GM21723 (cell line): ENCODE measurements around the gene LEPR.

Source experiments
- ATAC-seq: cut with Tn5 transposase; IDR thresholded peaks from one replicate; pipeline ENCODE4 v1.9.1; 2021; ENCODE audit warnings: mild to moderate bottlenecking, moderate library complexity; ENCODE audit not compliant: unreplicated experiment

The LEPR gene

DNA sequence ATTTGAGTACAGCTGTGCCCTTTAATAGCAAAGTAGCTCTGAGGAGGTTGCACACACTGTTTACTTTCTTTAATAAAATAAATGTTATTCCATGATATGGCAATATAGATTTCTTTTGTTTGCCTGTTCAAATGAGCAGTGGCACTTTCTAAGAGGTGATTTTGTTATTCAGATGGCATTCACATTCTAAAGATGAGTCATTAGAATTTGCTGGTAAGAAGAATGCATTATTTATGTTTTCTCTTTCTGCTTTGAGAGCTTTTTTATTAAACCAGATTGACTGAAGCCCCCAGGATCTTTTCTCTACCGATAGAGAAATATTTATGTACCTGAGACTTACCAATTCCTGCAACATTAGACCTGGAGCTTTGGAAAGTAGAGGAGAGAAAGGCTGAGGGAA lies 11.2 kb upstream of the LEPR start:
- ATAC-seq = no peak

DNA sequence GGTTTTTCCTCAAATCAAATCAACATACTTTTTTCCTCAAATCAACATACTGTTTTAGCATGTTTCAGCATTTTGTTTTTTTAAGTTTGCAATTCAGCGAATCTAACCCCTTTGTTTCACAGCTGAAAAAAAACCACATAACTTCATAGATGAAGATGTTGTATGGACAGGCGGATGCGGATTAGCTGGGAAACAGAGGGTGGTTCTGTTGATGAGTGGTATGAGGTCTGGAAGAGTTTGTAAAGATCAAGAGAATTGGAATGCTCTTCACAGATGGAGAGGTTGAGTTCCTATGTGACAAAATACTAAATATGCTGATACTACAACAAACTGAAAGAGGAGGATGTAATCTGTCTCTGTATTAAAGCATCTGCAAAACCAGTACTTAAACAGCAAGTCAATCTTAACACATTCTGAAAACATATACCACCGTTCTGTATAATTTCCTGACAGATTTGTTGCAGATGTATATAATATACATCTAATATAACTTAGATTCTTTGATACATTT lies 10.6 kb upstream of the LEPR start:
- ATAC-seq = no peak

DNA sequence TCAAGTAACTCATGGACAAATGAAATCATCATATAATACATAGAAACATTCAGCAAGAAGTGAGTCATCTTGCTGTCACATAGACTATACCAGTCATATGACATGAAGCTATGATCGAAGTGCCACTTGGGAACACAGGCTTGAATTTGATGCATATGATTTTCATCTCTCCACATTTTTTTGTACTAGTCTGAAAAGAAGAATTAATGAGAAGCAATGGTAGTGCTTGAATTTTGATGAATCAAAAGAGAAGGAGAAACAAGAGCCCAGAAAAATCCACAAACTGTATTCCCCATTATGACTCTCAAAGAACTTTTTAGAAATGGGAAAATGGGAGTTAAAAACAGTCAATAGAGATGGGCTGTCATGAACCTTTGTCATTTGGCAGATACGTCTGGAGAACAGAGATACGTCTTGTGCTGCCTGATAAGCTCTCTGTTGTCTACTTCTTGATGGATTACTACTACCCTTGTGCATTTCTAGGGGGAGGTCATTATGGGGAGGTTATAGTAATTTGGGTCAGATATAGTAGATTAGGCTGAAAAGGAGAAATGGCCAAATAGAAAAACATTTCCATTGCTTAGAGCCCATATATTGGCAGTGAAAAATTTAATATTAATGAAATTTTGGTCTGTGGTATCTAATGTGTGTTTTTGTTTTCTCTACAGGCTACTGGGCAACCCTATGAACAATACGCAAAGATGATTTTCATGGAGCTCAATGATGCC lies 8.0 kb upstream of the LEPR start:
- ATAC-seq = no peak

DNA sequence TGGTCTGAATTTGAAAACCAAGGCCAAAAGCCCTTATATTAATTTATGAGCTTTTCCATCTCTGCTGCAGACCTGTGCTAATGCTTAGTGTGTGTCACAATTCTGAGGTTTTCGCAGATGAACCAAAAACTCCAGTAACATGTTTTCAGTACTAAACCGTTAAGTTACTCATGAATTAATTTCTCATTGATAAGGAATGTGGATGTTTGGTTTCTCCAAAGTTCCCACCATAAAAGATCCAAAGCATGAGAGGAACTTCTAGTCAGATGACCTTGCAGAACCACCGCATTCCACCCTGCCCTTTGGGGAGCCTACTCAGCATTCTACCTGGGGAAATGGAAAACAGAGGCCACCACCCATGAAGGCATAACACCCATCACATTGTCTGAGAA lies 7.5 kb upstream of the LEPR start:
- ATAC-seq = no peak

DNA sequence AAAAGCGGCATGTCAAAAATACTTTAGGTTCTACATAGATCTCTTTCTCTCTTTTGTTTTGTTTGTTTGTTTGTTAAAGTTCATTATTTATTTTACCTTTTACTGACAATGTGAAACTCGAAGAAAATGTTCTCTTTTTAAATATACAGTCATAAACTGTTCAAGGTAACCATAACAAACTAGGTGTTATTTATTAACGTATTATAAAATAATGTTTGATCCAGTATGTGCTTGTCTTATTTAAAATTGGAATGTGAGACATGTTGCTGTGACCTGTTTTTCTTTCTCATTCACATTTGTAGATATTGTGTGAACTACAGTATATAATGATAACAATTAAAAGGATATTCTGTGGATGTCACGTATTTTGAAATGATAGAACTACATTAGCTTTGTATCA lies 5.9 kb upstream of the LEPR start:
- ATAC-seq = no peak

DNA sequence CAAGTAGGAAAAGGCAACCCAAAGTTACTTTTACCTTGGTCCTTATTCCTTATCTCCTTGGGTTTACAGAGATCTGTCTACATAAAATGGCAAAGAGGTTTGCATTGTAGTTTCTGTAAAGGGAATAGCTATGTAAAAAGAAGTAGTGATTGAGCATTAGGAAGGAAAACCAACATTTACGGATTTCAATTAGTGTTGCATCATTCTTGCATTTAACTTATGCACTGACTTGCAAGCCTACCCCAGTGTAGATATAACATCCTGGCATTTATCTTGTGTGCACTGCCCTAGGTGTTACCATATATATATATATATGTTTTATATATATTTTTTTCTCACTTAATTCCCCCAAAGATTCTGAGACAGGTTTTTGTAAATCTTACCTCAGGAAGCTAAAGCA lies 3.7 kb upstream of the LEPR start:
- no peak for ATAC-seq

DNA sequence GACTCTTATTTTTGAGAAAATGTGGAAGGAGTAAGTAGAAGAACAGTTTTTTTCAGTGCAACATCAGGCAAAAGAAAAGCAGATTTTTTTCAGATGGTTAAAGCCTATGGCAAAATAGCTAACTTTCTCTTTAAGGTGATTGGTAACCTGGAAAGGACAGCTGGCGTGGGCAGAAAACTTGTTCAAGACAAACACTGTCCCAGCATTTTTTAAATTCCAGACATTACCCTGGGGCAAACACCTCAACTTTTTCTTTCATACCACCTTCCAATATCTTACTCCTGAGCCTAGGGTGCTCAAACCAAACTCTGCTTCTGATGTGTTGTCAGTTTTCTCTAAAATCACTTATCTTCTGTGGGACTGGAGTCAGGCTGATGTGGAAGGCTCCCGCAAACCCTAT lies 2.7 kb upstream of the LEPR start:
- ATAC-seq = no peak

DNA sequence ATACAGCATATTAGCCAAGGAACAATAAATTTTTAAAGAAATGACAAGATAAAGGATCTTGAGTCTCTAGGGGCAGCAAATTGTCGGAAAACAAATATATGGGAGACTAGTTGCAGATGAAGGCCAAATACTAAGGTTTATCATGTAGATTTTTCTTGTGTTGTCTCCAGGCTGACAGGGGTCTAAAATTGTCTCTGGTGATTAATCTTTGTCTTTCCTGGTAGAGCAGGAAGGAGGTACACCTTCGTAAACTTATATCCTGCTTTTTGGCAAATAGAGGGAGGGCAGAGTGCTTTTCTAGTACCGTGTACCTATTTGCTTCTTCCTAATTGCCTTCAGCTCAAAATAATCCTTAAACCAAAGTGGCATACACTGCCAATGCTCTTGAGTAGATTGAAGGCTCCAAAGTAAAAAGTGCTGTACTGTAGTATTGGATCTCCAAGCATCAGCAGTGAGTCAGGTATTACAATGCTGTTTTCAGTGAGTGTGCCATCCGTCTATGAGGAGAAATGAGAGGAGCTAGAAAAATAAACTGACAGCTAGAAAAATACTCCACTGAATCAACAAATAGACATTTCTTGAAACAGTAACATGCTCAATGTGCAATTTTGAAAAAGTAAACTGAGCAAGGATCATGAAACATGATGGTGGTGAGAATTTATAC lies 1.8 kb upstream of the LEPR start:
- ATAC-seq = no peak

DNA sequence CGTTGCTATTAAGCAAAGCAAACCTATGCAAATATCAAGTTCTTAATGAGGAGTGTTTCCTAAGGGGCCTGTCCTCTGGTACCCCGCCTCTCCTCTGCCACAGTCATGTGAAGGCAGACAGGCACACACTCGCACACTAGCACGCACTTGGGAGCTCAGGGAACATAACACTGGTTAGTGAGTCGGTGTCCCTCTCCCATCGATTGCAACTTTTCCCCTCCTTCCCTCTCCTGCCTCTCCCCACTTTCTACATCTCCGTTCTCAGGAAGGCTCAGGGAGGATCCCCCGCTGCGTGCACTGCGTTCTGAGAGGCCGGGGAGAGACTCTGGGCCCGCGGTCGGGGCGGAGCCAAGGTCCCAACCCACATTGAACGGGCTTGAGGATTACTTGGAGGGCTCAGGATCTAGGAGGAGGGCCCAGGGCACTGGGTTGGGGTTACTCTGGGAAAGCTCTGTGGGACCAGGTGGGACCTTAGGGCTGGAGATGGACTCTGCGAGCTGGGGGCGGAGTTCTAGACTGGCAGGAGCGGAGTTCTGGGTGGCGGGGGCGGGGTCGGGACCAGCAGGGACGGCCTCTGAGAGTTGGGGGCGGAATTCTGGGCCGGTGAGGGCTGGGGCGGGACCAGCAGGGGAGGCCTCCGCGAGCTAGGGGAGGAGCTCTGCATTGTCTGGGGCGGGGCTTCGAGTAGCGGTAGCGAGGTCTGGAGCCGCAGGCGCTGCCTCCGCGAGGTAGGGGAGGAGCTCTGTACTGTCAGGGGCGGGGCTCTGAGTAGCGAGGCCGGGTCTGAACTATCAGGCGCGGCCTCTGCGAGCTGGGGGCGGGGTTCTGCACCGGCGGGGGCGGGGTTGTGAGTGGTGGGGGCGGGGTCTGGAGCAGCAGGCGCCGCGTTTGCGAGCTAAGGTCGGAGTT lies 533 bp upstream of the LEPR start:
- peak; percentile 89 for ATAC-seq

DNA sequence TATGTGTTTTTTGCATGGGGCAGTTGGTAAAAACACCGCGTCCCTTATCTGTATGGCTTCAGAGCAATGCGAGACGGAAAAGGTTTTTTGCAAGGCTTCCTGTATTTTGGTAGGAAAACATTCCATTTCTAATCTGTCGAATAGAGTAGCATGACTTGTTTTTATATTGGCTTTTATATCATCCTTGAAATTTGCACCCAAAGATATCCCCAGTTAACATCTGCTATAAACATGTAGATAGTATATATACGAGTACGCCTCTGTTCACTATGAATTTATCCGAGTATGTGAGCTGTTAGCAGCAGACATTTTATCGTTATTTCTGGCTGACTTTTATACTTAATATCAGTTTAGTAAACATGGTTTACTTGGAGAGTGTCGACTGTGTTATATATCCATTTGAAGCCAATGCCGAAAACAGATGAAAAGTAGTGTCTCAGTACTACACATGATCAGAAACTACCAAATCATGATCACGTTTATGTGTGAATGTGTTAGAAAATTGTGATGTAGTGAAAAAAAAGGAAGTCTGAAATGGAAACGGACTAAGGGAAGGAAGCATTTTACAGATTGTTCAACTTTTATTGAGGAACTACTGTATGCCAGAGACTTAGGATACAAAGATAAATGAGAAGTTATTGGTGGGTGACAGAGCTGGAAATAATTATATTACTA lies 1.0 kb downstream of the LEPR start:
- no peak for ATAC-seq

DNA sequence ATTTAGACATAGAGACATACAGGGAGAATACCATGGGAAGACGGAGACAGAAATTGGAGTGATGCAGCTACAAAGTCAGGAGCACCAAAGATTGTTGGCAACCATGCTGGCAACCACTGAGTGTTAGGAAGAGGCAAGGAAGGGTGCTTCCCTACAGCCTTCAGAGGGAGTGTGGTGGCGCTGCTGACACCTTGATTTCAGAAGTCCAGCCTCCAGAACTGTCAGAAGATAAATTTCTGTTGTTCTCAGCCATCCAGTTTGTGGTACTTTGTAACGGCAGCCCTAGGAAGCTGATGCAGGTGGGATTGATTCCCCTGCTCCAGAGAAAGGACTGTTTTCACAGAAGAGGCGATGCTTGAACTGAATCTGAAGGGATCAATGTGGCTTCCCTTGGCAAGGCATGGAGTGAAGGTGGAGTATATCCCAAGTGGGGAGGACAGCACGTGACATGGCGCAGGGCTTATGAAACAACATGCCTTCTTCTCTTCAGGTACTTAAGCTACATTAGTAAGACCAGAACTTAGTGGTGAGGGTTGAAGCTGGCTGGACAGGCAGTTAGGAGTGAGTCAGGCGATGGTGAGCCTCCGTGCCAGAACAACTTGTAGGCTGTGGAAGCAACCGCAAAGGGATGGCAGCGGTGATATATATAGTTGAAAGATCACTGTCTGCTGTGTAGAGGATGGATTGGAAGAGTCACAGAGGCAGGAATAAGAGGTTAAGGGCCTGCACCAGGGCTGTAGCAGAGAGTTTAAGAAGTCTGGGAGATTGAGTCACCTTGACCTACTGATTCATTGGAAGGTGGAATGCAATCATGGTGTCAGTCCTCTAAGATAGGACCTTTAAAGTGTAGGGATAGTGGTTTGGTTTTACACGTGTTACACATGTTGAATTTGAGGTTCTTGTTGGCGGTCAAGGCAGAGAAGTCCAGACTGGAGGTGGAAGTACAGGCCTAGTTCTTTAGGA lies 2.1 kb downstream of the LEPR start:
- ATAC-seq = no peak

DNA sequence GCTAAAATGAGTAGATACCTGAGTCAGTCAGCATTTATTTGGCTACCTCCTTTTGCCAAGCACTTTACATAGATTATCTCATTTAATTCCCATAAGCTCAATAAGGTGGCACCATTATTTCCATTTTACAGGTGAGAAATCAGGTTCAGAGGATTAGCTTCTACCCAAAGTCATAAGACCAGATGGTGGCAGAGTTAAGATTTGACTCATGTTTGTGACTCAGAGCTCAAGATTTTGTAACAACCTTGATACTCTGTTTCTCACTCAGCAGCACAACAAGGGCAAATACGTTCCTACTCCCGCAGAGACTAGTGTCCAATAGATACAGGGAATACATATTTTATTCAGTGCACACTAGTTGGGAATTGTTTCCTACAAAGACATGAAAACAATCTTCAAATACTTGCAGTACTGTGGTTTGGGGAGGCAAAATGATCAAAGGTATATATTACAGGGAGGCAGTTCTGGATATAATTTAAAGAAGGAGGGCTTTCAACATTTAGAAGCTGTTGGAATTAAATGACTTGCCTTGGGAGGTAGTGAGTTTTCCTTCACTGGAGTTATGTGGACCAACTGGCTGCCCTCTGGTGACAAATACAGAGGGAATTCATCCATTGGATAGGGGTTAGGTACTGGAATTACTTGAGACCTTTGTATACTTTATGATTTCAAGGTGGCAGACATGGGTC lies 3.6 kb downstream of the LEPR start:
- ATAC-seq = no peak

DNA sequence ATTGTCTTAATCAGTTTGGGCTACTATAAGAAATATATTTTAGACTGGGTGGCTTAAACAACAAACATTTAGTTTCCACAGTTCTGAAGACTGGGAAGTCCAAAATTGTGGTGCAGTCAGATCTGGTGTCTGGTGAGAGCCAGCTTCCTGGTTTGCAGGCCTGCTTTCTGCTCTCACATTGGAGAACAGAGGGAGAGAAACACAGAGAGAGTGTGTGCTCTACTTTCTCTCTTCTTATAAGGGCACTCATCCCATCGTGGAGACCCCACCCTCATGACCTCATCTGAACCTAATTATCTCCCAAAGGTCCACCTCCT lies 4.1 kb downstream of the LEPR start:
- ATAC-seq = no peak

DNA sequence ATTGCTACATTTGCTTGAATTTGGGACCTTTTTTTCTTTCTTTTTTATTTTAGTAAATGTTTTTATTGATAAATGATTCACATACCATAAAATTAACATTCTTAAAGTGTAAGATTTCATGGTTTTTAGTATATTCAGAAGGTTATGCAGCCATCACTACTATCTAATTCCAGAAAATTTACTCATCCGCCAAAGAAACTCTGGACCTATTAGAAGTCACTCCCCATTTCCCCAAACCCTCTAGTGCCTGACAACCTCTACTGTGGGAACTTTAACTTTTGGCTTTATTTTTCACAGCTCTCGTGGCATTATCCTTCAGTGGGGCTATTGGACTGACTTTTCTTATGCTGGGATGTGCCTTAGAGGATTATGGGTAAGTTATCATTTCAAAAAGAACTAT lies 4.5 kb downstream of the LEPR start:
- no peak for ATAC-seq

DNA sequence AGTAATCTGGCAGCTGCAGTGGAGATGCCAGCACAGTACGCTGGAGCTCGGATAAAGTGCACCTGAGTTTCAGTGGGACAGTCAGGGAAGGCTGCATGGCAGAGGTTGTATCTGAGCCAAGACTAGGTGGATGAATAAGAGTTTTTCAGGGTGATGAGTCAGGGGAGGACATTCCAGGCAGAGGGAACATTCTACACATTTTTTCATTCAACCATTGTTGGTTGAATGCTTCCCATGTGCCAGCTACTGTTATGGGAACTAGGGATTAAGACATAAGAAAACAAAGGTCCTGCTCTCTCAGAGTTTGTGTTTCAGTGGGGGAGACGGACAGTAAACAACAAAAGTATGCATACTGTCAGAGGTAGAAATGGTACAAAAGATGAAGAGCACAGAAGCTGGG lies 5.2 kb downstream of the LEPR start:
- ATAC-seq = no peak

DNA sequence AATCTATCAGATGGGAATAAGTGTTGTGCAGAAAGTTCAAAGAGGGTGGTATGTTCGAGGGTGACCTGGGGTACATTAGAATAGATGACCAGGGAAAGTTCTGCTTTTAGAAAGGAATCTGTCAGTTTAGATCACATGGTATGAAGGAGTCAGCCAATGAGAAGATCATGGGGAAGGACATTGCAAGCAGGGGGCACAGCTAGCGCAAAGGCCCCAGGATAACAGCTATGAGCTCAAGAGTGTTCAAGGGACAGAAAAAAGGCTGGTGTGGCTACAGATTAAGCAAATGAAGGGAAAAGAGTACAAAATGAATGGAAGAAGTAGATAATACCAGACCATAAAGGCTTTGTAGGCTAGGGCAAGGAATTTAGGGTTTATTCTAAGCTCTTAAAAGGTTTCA lies 8.6 kb downstream of the LEPR start:
- ATAC-seq = no peak

DNA sequence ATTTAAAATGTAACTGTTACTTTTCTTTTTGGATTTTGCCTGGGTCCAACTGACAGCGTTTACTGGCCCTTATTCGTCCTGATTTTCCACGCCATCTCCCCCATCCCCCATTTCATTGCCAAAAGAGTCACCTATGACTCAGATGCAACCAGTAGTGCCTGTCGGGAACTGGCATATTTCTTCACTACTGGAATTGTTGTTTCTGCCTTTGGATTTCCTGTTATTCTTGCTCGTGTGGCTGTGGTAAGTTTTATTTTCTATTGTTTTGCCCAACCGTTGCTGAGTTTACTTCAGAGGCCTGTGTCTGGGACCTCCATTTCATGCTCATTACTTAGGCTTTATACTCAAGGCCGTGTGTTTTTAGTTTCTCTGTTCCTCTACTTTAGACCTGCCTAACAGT lies 9.3 kb downstream of the LEPR start:
- no peak for ATAC-seq

DNA sequence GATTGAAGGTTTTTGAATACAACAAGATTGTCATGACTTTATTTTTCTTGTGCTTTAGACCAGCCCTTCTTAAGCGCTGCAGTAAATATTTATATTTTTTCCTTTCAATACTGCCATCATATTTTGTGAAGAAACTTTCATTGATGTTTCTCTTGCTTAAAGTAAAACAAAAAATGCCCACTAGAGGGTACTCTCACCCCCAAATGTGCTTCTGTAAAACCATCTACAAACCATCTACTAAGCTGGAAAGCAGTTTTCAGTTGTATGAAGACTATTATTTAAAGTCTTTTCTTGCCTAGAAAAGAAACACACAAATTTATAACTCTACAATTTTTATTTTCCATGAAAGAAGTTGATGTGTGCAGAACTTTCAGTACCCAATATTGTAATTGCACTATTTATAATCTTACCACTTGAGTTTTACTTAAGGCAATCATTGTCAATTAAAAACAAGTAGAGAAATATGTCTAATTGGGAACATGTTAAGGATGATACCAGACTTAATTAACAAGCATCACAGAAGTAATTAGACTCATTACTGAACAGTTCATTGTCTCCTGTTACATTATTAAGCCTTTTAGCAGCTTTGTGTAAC lies 10.7 kb downstream of the LEPR start:
- no peak for ATAC-seq

DNA sequence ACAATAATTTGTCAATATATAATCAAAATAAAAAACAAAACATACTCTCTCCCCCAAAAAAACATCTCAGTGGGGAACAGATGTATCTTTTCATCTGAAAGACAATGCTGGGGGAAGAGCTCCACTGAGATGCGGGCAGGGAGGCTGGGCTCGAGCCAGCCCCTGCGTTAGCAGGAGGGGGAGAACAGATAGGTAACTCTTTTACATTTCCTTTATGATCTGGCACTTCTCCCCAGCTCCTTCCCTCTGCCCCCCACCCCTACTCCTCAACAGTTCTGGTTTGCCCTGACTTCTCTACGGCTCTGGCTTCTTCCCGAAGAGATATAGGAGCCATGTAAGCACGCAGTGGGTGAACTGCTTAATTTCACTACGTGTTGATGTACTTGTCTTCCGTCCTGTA lies 12.4 kb downstream of the LEPR start:
- no peak for ATAC-seq
